Small intestine (tissue), 7 donors: ENCODE measurements around the gene KRT2. TPM values are rescaled to one million over a fixed set of nuclear protein-coding genes. Genes with fewer than 3 reads are reported as not detected.

Experiments used
- DNase-seq, 2 donors: peaks; one replicate each; pipeline versions ENCODE4 v3.0.0 to v3.0.0-alpha.2; 2013
- FAIRE-seq: peaks from 2 replicates; lab custom pipeline; 2012; peaks lifted over from hg19 to GRCh38; lab: Jason Lieb, UNC
- H3K27ac ChIP-seq, 3 donors: one replicate each; pipeline ENCODE4 v1.5.1; 2013; ENCODE audit warnings: low read length in 2 of 3, mild to moderate bottlenecking in 2 of 3, control low read depth in 1 of 3, inconsistent platforms in 1 of 3, low read depth in 1 of 3, moderate library complexity in 1 of 3
- H3K27me3 ChIP-seq, 3 donors: one replicate each; pipeline ENCODE4 v1.6.1; 2013; ENCODE audit warnings: low read length in 3 of 3, inconsistent platforms in 1 of 3; ENCODE audit not compliant: control insufficient read depth in 3 of 3, insufficient read depth in 3 of 3
- H3K36me3 ChIP-seq, 3 donors: one replicate each; pipeline ENCODE4 v1.6.1; 2013; ENCODE audit warnings: low read length in 3 of 3, inconsistent platforms in 1 of 3, low read depth in 1 of 3, mild to moderate bottlenecking in 1 of 3, moderate library complexity in 1 of 3; ENCODE audit not compliant: control insufficient read depth in 3 of 3, insufficient read depth in 2 of 3
- H3K4me1 ChIP-seq, 3 donors: one replicate each; pipeline ENCODE4 v1.6.1; 2013; ENCODE audit warnings: low read length in 2 of 3, inconsistent platforms in 1 of 3, low read depth in 1 of 3, mild to moderate bottlenecking in 1 of 3, moderate library complexity in 1 of 3; ENCODE audit not compliant: control insufficient read depth in 3 of 3, insufficient read depth in 2 of 3
- H3K4me3 ChIP-seq, 3 donors: one replicate each; pipeline ENCODE4 v1.5.1; 2013; ENCODE audit warnings: low read length in 3 of 3, control low read depth in 1 of 3, inconsistent platforms in 1 of 3, low read depth in 1 of 3, mild to moderate bottlenecking in 1 of 3, moderate library complexity in 1 of 3
- H3K9me3 ChIP-seq, 2 donors: one replicate each; pipeline ENCODE4 v1.6.1; 2013; ENCODE audit warnings: low read depth in 1 of 2, low read length in 1 of 2; ENCODE audit not compliant: control insufficient read depth in 2 of 2, insufficient read depth in 1 of 2
- WGBS, 3 donors: extraction: QIAGEN DNeasy Blood & Tissue Kit; methylation state at CpG; one replicate each; pipeline ENCODE4 v1.1.7; 2013; 5-methylcytosine and 5-hydroxymethylcytosine counted together
- polyA plus RNA-seq, 4 donors: library from polyadenylated mRNA; stranded (reverse) in 3 of 4; unstranded in 1 of 4; fragments of 200-250 nt in 3 of 4; fragments of 120-200 nt in 1 of 4; gene quantifications; one replicate each; pipeline versions ENCODE4 v1.2.1 to v1.2.3, GENCODE V29; 2013
- donor health status: healthy with polysubstance abuse.
- donor health status: control.
- donor health status: control.
- donor health status: Bipolar disorder and iron deficiency.
- donor health status: healthy.

KRT2 gene
- polyA plus RNA-seq, 4 donors: 1.1 to 2.2 (median 1.1) TPM; not detected in 1

DNA sequence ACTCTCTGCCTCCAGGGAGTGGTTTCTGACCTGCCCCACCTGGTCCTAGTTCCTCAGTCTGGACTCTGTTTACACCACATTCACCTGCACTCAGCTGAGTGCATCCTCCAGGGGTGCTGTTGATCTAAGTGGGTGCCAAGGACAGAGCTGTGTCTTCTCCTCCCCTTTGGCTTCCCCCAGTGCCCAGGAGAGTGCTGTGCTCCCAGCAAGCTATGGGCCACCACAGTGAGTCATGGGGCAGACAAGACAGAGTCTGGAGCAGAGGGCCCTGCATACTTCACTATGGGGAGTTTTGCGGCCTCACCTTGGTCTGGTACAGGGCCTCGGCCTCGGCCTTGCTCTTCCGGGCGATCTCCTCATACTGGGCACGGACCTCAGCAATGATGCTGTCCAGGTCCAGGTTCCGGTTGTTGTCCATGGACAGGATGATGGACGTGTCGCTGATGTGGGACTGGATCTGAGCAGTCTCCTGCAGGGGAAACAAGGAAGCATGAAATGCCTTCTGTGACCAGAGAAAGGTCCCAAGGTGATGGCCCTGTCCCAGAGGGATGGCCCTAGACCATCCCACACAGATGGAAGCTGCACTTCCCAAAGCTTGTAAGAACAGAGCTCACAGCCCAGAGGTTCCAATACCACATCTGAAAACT, 38.5 kb downstream of the KRT2 start:
- Histone ChIP-seq H3K27ac (no peak overlapping the region), H3K4me3 (no peak overlapping the region), H3K4me1 (peaks cover 0 to 3% (median 0%) of the 10 kb centered on the region in 3 donors), H3K27me3 (peaks cover 0 to 20% (median 4%) of the 10 kb centered on the region in 3 donors), H3K9me3 (no peaks in the 10 kb centered on the region), H3K36me3 (no peaks in the 10 kb centered on the region)
- FAIRE-seq: no peak
- DNase-seq: no peak
- 90 to 95% (median 94%) methylated on average over 9 of the region's 9 CpGs for WGBS, 3 donors

DNA sequence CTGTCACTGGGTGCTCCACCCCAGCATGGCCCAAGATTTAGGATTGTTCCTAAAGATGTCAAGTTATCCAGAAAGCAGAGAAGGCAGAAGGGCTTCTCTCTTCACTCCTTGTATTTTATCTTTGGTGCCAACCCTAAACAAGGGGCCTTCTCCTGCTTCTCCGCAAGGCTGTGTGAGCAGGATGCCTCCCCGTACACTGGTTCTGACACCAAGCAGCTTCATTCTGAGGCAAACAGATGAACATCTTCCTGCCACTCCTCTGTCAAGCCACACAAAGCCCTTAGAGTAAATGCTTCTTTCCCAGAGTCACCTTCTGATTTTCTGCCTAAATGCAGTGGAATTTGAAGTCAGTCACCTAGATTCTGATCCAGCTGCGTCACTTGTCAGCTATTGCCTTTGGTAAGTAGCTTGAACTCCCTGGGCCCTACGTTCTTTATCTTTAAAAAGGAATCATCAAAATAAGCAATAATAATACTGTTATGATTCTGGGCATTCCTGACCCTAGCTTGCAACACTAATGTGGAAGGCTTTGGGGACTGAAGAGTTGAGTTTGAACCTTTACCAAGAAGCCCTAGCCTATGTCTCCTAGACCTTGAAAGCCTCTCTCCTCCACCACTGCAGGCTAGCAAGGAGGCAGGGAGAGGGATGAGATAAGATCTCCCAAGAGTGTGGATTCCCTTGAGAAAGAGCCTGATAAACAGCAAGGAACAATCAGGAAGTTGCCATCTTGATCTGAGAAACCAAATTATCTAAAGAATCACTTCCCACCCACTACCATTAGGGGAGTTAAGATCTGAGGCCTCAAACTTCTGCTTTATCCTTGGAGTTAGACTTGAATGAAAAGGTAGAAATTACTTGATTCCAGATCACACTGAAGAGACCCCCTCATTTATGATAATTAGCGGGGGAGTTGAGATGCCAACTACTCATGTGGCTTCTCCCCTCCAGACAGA, 39.3 kb downstream of the KRT2 start:
- Histone ChIP-seq H3K4me1 (peaks cover 0 to 3% (median 0%) of the 10 kb centered on the region in 3 donors), H3K27me3 (peaks cover 0 to 28% (median 4%) of the 10 kb centered on the region in 3 donors), H3K4me3 (no peak overlapping the region), H3K36me3 (no peaks in the 10 kb centered on the region), H3K9me3 (no peaks in the 10 kb centered on the region), H3K27ac (no peak overlapping the region)
- DNase-seq (no peak), FAIRE-seq (no peak)
- WGBS, 3 donors: 81 to 86% (median 85%) methylated on average over 5 of the region's 5 CpGs

DNA sequence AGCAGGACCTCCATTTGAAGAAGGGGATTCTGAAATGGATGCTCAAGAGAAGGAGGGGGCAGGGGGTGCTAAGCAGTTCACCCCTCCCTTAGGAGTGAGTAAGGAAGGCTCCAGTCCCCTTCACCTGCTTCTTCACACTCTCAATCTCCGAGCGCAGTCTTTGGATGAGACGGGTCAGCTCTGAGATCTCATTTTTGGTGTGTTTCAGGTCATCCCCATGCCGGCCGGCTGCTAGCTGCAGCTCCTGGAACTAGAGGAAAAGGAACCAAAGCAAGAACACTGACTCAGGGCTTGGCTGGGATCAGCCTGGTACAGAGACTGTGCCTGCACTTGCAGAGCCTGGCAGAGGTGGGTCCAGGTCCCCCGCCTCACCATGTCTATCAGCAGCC, 40.9 kb downstream of the KRT2 start:
- Histone ChIP-seq H3K9me3 (no peaks in the 10 kb centered on the region), H3K4me1 (no peaks in the 10 kb centered on the region), H3K27ac (no peak overlapping the region), H3K36me3 (no peaks in the 10 kb centered on the region), H3K27me3 (peaks cover 0 to 29% (median 4%) of the 10 kb centered on the region in 3 donors), H3K4me3 (no peak overlapping the region)
- FAIRE-seq (no peak), DNase-seq (no peak)
- 89 to 97% (median 92%) methylated on average over 6 of the region's 6 CpGs for WGBS, 3 donors

DNA sequence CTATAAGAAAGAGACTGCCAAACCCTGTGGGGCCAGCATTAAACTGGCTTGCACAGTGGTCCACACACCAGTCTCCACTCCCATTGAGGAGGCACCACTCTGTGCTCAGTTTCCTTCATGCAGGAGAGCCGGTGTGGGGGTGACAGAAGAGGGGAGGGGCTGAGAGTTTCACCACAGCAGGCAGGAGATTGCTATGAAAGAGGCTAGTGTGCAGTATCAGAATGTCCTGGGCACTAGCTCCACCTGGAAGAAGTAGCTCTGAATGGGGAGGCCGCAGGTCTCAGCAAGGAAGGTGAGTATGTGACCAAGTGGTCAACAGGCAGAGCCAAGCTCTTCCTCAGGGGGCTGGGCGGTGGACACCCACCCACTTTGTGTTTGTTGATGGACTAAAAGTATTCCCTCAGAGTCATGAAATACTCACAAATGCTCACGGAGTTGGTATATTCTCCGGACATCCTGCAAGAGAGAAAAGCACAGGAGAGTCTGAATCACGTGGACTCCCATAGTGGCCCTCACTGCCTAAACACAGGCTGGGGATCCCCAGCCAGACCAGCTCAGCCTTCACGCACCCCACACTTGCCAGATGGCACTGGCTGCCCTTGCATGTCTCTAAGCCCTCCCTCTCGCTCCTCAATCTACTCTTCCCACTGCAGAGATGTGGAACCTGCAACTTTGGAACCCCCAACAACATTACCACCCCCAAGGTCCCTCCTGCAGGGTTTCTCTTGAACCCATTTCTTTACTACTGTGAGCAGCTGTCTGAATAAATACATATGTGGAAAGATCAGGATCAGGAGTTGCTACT, 43.0 kb downstream of the KRT2 start:
- Histone ChIP-seq H3K4me3 (no peak overlapping the region), H3K4me1 (no peaks in the 10 kb centered on the region), H3K36me3 (no peaks in the 10 kb centered on the region), H3K9me3 (no peaks in the 10 kb centered on the region), H3K27me3 (peaks cover 0 to 25% (median 4%) of the 10 kb centered on the region in 3 donors), H3K27ac (no peak overlapping the region)
- WGBS, 3 donors: 75 to 77% (median 76%) methylated on average over 8 of the region's 8 CpGs
- DNase-seq: no peak
- no peak for FAIRE-seq

DNA sequence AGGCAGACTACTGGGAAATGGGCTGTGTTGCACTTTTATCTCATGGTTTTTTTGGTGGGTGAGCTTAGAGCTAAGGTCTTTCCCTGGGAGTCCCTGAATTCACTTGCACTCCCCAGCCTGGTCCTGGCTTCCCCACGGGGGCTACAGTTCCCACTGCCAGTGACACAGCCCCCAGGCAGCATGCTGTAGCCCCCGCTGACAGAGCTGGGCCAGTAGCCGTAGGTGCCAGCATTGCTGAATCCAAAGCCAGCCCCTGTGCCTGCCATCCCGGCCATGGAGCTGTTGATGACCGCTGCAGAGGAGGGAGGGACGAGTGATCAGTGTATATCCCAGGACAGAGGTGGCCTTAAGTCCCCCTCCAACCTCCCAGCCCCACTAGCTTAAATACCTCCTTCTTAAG, 43.9 kb downstream of the KRT2 start:
- no peak for FAIRE-seq
- 81 to 84% (median 81%) methylated on average over 6 of the region's 6 CpGs for WGBS, 3 donors
- Histone ChIP-seq H3K36me3 (no peaks in the 10 kb centered on the region), H3K4me3 (no peak overlapping the region), H3K27ac (no peak overlapping the region), H3K27me3 (peaks cover 0 to 28% (median 4%) of the 10 kb centered on the region in 3 donors), H3K9me3 (no peaks in the 10 kb centered on the region), H3K4me1 (no peaks in the 10 kb centered on the region)
- no peak for DNase-seq

DNA sequence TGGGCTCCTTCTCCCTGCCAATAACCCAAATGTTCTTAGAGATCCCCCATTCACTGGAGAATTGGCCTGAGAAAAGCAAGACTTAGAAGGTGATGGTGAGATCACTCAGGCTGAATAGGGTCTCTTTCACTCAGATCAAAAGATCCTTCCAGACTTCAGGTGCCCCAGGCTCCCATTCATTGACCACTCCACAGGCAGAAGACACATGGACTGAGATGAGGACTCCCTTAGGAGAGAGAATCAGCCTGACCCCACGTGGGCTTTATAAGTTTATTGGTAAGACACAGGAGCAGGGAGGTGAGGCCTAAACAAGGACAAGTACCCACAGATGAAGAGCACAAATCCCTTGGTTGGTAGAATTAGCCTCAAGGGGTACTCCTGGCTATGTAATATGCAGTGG, 44.7 kb downstream of the KRT2 start:
- DNase-seq (no peak), FAIRE-seq (no peak)
- H3K36me3 ChIP-seq: no peaks in the 10 kb centered on the region
- WGBS, 3 donors: 58 to 73% (median 67%) methylated on average over 1 of the region's 1 CpG
- H3K4me1 ChIP-seq: no peaks in the 10 kb centered on the region
- H3K9me3 ChIP-seq: no peaks in the 10 kb centered on the region
- no peak overlapping the region for H3K27ac ChIP-seq
- peaks cover 0 to 35% (median 4%) of the 10 kb centered on the region in 3 donors for H3K27me3 ChIP-seq
- H3K4me3 ChIP-seq: no peak overlapping the region

DNA sequence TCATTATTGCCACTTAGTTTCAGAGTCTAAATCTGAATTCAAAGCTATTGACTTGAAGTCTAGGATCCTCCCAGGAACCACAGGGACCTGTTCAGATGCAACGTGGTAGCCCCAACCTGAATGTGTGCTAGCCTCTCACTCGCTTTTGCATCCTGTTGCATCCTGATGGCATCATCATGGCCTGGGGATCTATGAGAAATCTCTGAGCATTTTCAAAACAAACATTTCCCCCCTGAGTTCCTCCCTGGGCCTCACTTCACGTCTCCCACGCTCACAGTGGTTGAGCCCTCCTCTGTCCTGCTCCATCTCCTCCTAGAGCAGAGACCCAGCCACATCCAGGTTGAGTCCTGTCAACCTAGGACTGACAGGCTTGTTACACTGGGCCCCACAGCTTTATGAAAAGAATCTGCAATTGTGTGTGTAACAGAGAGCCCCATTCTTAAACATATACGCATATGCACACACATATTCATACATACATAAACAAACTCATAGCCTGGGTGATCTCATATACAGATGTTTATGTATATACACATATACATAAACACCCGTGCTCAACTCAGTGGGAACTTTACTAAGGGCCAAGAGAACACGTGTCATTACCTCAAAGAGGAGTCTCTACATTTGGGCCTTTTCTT, 45.3 kb downstream of the KRT2 start:
- DNase-seq (no peak), FAIRE-seq (no peak)
- no peaks in the 10 kb centered on the region for H3K9me3 ChIP-seq
- H3K36me3 ChIP-seq: no peaks in the 10 kb centered on the region
- WGBS, 3 donors: 72 to 93% (median 83%) methylated on average over 7 of the region's 7 CpGs
- H3K4me3 ChIP-seq: no peak overlapping the region
- peaks cover 0 to 42% (median 7%) of the 10 kb centered on the region in 3 donors for H3K27me3 ChIP-seq
- no peaks in the 10 kb centered on the region for H3K4me1 ChIP-seq
- H3K27ac ChIP-seq: no peak overlapping the region
